RWPE2 (cell line): Measurements from ENCODE around the gene ENO4.
A peak's percentile ranks its signal among the peaks of the same experiment; 100 is the strongest.

Source experiments
- ATAC-seq: fragments of 200-7000 bp; cut with Tn5 transposase; 3 replicates; pipeline ENCODE4 v1.9.1; 2021; ENCODE audit warnings: low read depth
- DNase-seq: peaks from one replicate; pipeline ENCODE4 v3.0.0-alpha.2; 2020; ENCODE audit warnings: low spot score
- H3K27ac ChIP-seq: fragments of 450-650 bp; 2 replicates; pipeline ENCODE4 v1.5.1; 2017; ENCODE audit warnings: mild to moderate bottlenecking; ENCODE audit not compliant: poor library complexity, severe bottlenecking
- H3K27me3 ChIP-seq: fragments of 250-450 bp; sonication (Bioruptor Pico); 2 replicates; pipeline ENCODE4 v1.5.1; 2021; ENCODE audit warnings: mild to moderate bottlenecking, moderate library complexity; ENCODE audit not compliant: insufficient read depth, poor library complexity, severe bottlenecking
- H3K36me3 ChIP-seq: fragments of 250-450 bp; sonication (Bioruptor Pico); 2 replicates; pipeline ENCODE4 v1.5.1; 2020; ENCODE audit warnings: low read depth, mild to moderate bottlenecking, moderate library complexity
- H3K4me1 ChIP-seq: fragments of 250-450 bp; sonication (Bioruptor Pico); 2 replicates; pipeline ENCODE4 v1.5.1; 2021; ENCODE audit warnings: mild to moderate bottlenecking, moderate library complexity; ENCODE audit not compliant: insufficient read depth, poor library complexity, severe bottlenecking
- H3K4me3 ChIP-seq: fragments of 250-450 bp; sonication (Bioruptor Pico); 2 replicates; pipeline ENCODE4 v1.5.1; 2021; ENCODE audit warnings: mild to moderate bottlenecking, moderate library complexity; ENCODE audit not compliant: severe bottlenecking
- H3K9me3 ChIP-seq: fragments of 250-450 bp; sonication (Bioruptor Pico); 2 replicates; pipeline ENCODE4 v1.5.1; 2021; ENCODE audit warnings: mild to moderate bottlenecking, moderate library complexity; ENCODE audit not compliant: severe bottlenecking
- TF ChIP-seq, protein P1 (sequence below): fragments of 450-650 bp; IDR thresholded peaks from one replicate; pipeline ENCODE4 v1.5.1; 2017; ENCODE audit warnings: mild to moderate bottlenecking, moderate library complexity; ENCODE audit not compliant: poor library complexity, severe bottlenecking

The ENO4 gene

DNA sequence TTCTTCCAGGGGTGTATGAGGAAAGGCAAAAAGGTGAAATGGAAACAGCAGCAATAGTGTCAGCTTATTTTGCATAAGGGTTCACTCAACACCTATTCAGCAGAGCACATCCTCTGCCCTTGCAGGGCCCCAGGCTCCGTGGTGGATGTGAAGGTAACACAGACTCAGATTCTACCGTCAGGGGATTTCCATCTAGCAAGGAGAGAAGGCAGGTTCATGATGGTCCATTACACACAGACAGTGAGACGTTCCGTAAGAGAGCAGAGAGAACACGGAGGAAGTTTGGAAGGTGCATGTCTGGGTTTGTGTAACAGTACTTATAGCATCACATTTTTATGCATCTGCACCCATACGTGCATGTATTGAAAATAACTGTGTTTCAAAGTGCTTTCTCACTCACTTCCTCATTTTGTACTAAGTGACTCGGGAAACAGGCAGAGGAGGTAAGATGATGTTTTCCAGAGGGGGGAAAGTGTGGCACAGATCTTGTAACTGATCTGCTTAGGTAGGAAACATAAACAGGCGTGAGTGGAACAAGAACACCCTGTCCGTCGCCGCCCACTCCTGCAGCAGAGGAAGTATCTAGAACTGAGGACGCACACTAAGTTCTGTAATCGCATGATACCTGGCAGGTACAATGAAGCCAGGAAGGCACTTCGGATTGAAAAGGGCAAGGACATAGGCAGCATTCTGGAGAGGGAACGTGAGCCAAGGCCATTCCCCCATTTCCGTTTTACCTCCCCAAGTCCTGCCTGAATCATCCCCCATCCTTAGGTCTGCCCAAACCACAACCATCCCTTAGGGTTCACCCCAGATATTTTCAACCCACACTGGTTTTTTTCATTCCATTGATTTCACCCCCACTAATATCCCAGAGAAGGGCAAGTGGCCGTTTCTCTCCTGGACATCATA, 1.0 kb upstream of the ENO4 start:
- Histone ChIP-seq H3K4me1 (peaks cover 6% of the 10 kb centered on the region), H3K36me3 (no peaks in the 10 kb centered on the region)

DNA sequence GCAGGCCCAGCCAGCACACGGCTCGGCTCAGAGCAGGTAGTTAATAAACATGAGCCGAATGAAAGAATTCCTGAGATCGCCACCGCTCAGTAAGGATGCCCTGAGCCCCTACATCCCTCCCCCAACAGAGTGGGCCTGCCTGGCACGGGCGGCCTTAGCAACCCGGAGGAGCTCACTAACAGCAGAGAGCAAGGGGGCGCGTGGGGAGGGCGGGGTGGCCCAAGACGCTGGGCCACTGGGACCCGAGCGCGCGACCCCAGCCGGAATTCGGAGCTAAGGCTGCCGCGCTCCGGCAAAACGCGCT, 403 bp upstream of the ENO4 start:
- no peaks in the 10 kb centered on the region for H3K27me3 ChIP-seq
- peak overlapping the region; percentile 18 for H3K27ac ChIP-seq
- DNase-seq (no peak), ATAC-seq (peak; percentile 5; the same call in 1 of the 3 replicates)
- peaks cover 6% of the 10 kb centered on the region for H3K4me1 ChIP-seq
- no peaks in the 10 kb centered on the region for H3K36me3 ChIP-seq
- TF ChIP-seq, protein P1, sequence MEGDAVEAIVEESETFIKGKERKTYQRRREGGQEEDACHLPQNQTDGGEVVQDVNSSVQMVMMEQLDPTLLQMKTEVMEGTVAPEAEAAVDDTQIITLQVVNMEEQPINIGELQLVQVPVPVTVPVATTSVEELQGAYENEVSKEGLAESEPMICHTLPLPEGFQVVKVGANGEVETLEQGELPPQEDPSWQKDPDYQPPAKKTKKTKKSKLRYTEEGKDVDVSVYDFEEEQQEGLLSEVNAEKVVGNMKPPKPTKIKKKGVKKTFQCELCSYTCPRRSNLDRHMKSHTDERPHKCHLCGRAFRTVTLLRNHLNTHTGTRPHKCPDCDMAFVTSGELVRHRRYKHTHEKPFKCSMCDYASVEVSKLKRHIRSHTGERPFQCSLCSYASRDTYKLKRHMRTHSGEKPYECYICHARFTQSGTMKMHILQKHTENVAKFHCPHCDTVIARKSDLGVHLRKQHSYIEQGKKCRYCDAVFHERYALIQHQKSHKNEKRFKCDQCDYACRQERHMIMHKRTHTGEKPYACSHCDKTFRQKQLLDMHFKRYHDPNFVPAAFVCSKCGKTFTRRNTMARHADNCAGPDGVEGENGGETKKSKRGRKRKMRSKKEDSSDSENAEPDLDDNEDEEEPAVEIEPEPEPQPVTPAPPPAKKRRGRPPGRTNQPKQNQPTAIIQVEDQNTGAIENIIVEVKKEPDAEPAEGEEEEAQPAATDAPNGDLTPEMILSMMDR: no peak
- no peaks in the 10 kb centered on the region for H3K9me3 ChIP-seq
- peak overlapping the region; percentile 49 for H3K4me3 ChIP-seq

More for the DNA sequence above, 1.0 kb upstream of the ENO4 start:
- DNase-seq (no peak), ATAC-seq (no peak)
- Histone ChIP-seq H3K27ac (peak overlapping the region; percentile 18), H3K9me3 (no peaks in the 10 kb centered on the region), H3K4me3 (peak overlapping the region; percentile 49), H3K27me3 (no peaks in the 10 kb centered on the region)
- TF ChIP-seq, protein P1: no peak

DNA sequence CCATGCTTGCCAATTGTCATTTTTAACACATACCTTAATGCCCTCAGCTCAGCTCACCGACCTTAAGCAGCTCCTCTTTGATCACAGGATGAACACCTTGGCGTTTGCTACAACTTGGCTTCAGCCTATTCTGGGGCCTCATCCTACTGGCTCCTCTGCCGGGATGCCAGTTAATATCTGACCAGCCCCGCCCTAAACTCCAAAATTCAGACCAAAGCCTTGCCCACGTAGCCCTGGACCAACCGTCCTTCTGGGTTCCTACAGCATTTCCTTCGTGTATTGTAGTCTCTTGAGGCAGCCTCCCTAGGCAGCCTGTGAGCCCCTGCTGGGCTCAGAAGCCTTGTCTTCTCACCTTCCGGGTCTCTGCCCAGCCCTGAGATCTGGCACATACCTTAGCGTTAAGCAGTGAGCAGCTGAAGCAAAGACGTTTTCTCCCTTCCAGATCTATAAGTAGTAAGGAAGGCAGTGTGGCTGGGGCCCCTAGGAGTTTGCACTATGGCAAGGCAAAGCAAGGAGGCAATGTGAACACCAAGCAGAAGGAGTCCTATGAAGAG, 836 bp downstream of the ENO4 start:
- peak overlapping the region; percentile 18 for H3K27ac ChIP-seq
- H3K4me3 ChIP-seq: peak overlapping the region; percentile 49
- H3K9me3 ChIP-seq: no peaks in the 10 kb centered on the region
- no peaks in the 10 kb centered on the region for H3K27me3 ChIP-seq
- ATAC-seq (no peak), DNase-seq (no peak)
- peaks cover 6% of the 10 kb centered on the region for H3K4me1 ChIP-seq
- H3K36me3 ChIP-seq: no peaks in the 10 kb centered on the region
- TF ChIP-seq, protein P1: no peak

DNA sequence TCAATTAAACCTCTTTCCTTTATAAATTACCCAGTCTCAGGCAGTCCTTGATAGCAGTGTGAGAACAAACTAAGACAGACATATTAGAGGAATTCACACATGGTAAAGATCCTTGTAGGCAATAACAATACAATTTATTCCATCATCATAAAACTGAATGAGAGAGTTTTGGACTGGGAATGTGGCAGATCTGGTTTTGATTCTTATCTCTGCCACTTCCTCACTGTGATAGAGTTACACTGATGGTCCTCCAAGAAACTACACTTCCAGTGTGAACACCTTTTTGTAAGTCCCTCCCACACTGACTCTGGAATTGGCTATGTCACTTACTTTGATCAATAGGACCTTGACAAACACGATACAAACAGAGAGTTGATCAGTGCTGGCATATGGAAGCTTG, 2.9 kb downstream of the ENO4 start:
- Histone ChIP-seq H3K4me3 (no peak overlapping the region), H3K9me3 (no peaks in the 10 kb centered on the region), H3K36me3 (no peaks in the 10 kb centered on the region), H3K27ac (no peak overlapping the region), H3K4me1 (peaks cover 6% of the 10 kb centered on the region), H3K27me3 (no peaks in the 10 kb centered on the region)
- TF ChIP-seq, protein P1: no peak
- ATAC-seq: no peak
- DNase-seq: no peak

DNA sequence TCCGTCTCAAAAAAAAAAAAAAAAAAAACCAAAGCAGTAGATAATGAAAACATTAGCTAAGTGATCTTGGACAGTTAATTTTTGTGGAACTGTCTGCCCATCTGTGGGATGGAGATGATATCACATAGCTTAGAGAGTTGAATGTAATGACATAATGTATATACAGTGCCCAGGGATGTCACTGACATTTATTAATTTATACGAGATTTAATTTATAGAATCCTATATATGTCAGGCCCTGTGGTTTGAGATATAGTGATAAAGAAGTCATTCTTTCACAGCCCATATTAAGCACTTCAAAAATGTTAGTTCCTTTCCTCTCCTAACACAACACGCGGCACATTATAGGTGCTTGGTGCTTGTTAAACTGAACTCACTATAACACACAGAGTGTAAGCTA, 4.0 kb downstream of the ENO4 start:
- H3K4me1 ChIP-seq: peaks cover 6% of the 10 kb centered on the region
- DNase-seq (no peak), ATAC-seq (no peak)
- TF ChIP-seq, protein P1: no peak
- H3K36me3 ChIP-seq: no peaks in the 10 kb centered on the region
- H3K27me3 ChIP-seq: no peaks in the 10 kb centered on the region
- no peak overlapping the region for H3K27ac ChIP-seq
- H3K4me3 ChIP-seq: no peak overlapping the region
- no peaks in the 10 kb centered on the region for H3K9me3 ChIP-seq
